ENCODE measurements around the gene UHRF2. TPM values are rescaled to one million over a fixed set of nuclear protein-coding genes. Genes with fewer than 3 reads are reported as not detected.

UHRF2 gene
- total and polyA plus RNA-seq, 2 donors from 2014 or later, result 14.2 to 45.1 TPM

DNA sequence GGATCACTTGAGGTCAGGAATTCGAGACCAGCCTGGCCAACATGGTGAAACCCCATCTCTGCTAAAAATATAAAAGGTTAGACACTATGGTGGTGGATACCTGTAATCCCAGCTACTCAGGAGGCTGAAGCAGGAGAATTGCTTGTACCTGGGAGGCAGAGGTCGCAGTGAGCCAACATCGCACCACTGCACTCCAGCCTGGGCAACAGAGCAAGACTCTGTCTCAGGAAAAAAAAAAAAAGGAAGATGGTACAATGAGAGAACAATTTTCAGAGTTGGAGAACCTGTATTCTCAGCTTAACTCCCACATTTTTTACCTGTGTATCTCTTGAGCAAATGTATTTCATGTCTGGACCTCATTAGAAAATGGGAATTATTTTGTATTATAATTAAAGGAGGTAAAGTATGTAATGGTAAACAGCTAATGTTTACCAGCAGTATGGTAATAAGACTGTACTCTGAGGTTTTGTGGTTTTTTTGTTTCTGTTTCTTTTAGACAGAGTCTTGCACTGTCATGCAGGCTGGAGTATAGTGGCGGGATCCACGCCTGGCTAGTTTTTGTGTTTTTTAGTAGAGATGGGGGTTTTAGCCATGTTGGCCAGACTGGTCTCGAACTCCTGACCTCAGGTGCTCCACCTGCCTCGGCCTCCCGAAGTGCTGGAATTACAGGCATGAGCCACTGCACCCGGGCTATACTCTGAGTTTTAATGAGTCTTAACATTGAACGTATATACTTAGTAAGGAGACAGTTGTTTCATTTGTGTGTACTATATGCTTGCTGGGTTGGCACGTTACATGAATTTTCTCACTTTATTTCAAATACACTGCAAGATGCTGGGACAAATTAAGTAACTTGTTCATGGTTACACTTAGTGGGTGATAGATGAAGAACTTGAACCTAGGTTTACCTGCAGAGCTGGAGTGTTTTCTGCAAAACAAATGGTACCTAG lies 16.2 kb downstream of the UHRF2 start:
- H3K27ac ChIP-seq (ENCODE audit: low read depth in 2 of 2, low read length in 2 of 2), result no peak overlapping the region
- H3K9me3 ChIP-seq (ENCODE audit: control insufficient read depth in 2 of 3, insufficient read depth in 1 of 3, low read length in 3 of 3), result no peaks in the 10 kb centered on the region
- TF ChIP-seq, protein P1, sequence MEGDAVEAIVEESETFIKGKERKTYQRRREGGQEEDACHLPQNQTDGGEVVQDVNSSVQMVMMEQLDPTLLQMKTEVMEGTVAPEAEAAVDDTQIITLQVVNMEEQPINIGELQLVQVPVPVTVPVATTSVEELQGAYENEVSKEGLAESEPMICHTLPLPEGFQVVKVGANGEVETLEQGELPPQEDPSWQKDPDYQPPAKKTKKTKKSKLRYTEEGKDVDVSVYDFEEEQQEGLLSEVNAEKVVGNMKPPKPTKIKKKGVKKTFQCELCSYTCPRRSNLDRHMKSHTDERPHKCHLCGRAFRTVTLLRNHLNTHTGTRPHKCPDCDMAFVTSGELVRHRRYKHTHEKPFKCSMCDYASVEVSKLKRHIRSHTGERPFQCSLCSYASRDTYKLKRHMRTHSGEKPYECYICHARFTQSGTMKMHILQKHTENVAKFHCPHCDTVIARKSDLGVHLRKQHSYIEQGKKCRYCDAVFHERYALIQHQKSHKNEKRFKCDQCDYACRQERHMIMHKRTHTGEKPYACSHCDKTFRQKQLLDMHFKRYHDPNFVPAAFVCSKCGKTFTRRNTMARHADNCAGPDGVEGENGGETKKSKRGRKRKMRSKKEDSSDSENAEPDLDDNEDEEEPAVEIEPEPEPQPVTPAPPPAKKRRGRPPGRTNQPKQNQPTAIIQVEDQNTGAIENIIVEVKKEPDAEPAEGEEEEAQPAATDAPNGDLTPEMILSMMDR (IDR thresholded peaks at IDR 0.05; ENCODE audit: borderline replicate concordance, extremely low read depth, insufficient read depth), result no peak
- no peak overlapping the region for H3K9ac ChIP-seq (ENCODE audit: low read length in 3 of 3)
- intact Hi-C loops (cut with DNase I), result no loop called here
- FAIRE-seq, result no peak
- H3K36me3 ChIP-seq (ENCODE audit: control insufficient read depth in 2 of 3, insufficient read depth in 3 of 3, low read length in 3 of 3), result peaks cover 0 to 2% (median 0%) of the 10 kb centered on the region in 3 donors
- no peaks in the 10 kb centered on the region for H3K27me3 ChIP-seq (ENCODE audit: control insufficient read depth, insufficient read depth, low read length)
- H3K4me1 ChIP-seq (ENCODE audit: control insufficient read depth in 2 of 3, insufficient read depth in 2 of 3, low read depth in 1 of 3, low read length in 3 of 3), result peaks cover 0 to 5% (median 4%) of the 10 kb centered on the region in 3 donors
- no peak overlapping the region for H3K4me3 ChIP-seq (ENCODE audit: low read length in 3 of 3)
- DNase-seq, result no peak

DNA sequence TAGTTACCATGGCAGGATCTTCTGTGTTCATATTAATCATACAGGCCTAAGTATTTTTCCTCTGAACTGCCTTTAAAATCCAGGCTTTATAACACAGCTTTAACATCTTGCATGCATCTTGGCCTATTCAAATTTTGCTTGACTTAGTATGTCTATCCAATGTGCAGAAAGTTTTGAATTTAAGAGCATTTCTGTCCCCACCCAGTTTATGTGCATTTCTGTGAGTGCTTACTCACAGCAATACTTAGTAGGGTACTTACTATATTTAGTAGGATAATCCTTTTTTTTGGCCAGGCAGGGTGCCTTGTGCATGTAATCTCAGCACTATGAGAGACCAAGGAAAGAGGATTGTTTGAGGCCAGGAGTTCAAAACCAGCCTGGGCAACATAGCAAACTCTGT lies 18.0 kb downstream of the UHRF2 start:
- no peak overlapping the region for H3K9ac ChIP-seq (ENCODE audit: low read length in 3 of 3)
- FAIRE-seq (no peak), DNase-seq (no peak)
- peaks cover 0 to 2% (median 0%) of the 10 kb centered on the region in 3 donors for H3K36me3 ChIP-seq (ENCODE audit: control insufficient read depth in 2 of 3, insufficient read depth in 3 of 3, low read length in 3 of 3)
- no peak overlapping the region for H3K27ac ChIP-seq (ENCODE audit: low read depth in 2 of 2, low read length in 2 of 2)
- intact Hi-C loops (cut with DNase I), result no loop called here
- H3K4me3 ChIP-seq (ENCODE audit: low read length in 3 of 3), result no peak overlapping the region
- no peaks in the 10 kb centered on the region for H3K27me3 ChIP-seq (ENCODE audit: control insufficient read depth, insufficient read depth, low read length)
- H3K4me1 ChIP-seq (ENCODE audit: control insufficient read depth in 2 of 3, insufficient read depth in 2 of 3, low read depth in 1 of 3, low read length in 3 of 3), result peaks cover 0 to 5% (median 4%) of the 10 kb centered on the region in 3 donors
- H3K9me3 ChIP-seq (ENCODE audit: control insufficient read depth in 2 of 3, insufficient read depth in 1 of 3, low read length in 3 of 3), result no peaks in the 10 kb centered on the region
- TF ChIP-seq, protein P1 (IDR thresholded peaks at IDR 0.05; ENCODE audit: borderline replicate concordance, extremely low read depth, insufficient read depth), result no peak

DNA sequence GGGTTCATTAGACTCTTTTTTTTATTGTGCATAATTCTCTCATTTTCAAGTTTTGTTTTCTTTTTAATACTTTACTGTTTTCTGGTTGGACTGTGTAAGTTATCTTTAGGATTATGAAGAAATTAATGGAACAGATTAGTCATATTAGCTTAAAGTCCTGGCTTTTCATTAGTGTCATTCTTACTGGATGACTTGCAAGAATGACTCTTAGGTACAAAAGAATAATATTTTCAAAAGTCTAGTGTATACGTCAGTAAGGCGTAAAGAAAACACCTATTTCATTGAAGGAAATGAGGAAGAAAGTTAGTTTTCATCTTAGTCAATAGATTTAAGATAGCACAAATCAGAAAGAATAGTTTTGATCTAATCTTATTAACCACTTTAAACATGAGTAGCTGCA lies 20.4 kb downstream of the UHRF2 start:
- Histone ChIP-seq H3K27ac (ENCODE audit: low read depth in 2 of 2, low read length in 2 of 2) (no peak overlapping the region), H3K9ac (ENCODE audit: low read length in 3 of 3) (no peak overlapping the region), H3K36me3 (ENCODE audit: control insufficient read depth in 2 of 3, insufficient read depth in 3 of 3, low read length in 3 of 3) (peaks cover 0 to 2% (median 0%) of the 10 kb centered on the region in 3 donors), H3K4me3 (ENCODE audit: low read length in 3 of 3) (no peak overlapping the region), H3K27me3 (ENCODE audit: control insufficient read depth, insufficient read depth, low read length) (no peaks in the 10 kb centered on the region), H3K9me3 (ENCODE audit: control insufficient read depth in 2 of 3, insufficient read depth in 1 of 3, low read length in 3 of 3) (no peaks in the 10 kb centered on the region), H3K4me1 (ENCODE audit: control insufficient read depth in 2 of 3, insufficient read depth in 2 of 3, low read depth in 1 of 3, low read length in 3 of 3) (peaks cover 0 to 5% (median 0%) of the 10 kb centered on the region in 3 donors)
- FAIRE-seq (no peak), DNase-seq (no peak)
- intact Hi-C loops (cut with DNase I), result no loop called here
- TF ChIP-seq, protein P1 (IDR thresholded peaks at IDR 0.05; ENCODE audit: borderline replicate concordance, extremely low read depth, insufficient read depth), result no peak

Data from kidney (tissue), 14 donors.